Activated T-cell treated with anti-CD3 and anti-CD28 coated beads for 1 hour (primary cell): Measurements from ENCODE around the gene MEPE.
"Not testable (repeated sequence)": the region's sequence is repeated elsewhere in the genome, so short reads cannot be mapped to it uniquely, and the experiment has no call there.

Source experiments
- DNase-seq: peaks from one replicate; pipeline ENCODE4 v3.0.0-alpha.2; 2020; ENCODE audit warnings: low read depth

MEPE gene

DNA sequence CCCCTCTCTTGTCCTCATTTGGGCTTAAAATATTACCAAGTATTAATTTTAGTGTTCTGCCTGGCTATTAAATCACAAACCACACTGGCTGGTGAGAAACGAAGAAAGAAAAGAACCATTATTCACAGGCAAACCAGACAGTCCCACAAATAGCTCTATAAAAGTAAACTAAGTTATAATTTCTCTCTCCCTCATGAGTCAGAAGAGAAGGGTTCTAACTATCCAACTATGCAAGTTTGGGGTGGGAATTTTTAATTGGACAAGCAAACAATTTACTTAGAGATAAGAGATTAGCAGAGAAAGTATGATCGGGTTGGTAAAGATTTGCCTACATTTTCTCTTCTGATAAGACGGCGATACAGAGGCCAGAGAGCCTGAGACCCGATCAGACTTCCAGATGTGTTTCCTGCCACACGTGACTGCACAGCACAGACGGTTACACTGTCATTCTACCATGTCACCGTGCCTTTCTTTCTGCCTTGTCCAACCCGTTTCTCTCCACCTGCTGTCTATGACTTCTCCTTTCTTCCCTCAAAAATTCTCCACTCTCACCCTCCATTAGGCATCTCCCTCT lies 52.3 kb downstream of the MEPE start:
- no peak for DNase-seq

DNA sequence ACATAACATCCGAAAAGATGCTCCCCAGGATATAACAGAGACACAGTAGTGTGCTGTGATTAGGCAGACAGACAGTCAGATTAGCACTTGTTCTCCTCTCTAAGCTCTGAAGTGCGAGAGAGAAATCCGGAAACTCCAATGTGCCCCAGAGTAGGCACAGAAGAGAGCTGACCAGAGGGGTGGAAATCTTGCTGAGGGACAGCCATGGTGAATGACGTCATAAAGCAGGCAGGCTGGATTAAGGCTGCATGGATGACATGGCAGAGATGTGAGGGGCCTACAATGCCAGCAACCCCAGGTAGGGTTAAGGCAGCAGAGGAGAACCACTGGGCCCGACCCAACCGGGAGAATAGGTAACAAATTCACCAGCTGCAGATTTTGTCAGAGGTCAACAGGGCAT lies 53.3 kb downstream of the MEPE start:
- DNase-seq = no peak

- not testable (repeated sequence) for DNase-seq
These were observed 58.0 kb downstream of the MEPE start for GRCh38 chr4:87890753-87891152.

DNA sequence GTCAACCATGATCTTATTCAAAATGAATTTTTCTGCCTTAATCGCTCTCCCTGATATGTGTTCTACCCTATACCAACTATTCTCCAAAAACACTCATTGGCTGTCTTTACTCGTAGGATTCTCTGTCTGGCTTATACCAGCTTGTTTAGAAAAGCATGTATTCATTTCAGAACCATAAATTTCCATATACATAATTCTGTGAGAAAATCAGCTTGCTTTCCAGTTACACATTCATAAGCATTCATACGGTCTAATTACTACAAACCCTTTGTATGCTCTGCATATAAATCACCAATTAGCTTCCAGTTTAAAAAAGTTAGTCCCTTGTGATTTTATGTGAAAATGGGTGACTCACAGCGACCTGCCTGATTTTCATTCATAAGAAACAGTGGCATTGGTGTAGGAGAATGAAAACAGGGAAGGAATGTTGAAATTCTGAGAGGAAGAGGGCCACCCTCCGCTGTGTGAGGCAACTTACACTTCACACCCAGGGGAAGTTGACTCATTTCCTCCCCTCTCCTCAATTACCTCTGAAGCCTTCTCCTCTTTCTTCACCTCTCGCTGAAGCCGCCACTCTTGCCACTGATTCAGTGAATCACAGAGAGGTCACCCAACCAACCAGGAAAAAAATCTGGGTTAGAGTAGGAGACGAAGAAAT lies 63.3 kb downstream of the MEPE start:
- DNase-seq = no peak
